Stimulated activated effector memory CD8-positive, alpha-beta T cell treated with anti-CD3 and anti-CD28 coated beads, Interleukin-12 subunit alpha, Interleukin-12 subunit beta, amount 100 ng/mL, for 72 hours (primary cell): ENCODE results near the gene WWOX.
A peak's percentile ranks its signal among the peaks of the same experiment; 100 is the strongest.

Experiments
- ATAC-seq: fragments of 150-1000 bp; cut with Tn5 transposase; 2 replicates; pipeline ENCODE4 v1.10.0; 2021
- DNase-seq, 2 donors: peaks; one replicate each; pipeline ENCODE4 v3.0.0; 2021 to 2022; ENCODE audit warnings: low spot score in 2 of 2
- H3K27ac Mint-ChIP-seq: one replicate; pipeline ENCODE4 v1.8.0; 2022; ENCODE audit warnings: mild to moderate bottlenecking, mixed read lengths
- H3K36me3 Mint-ChIP-seq: one replicate; pipeline ENCODE4 v1.8.0; 2022; ENCODE audit warnings: mild to moderate bottlenecking, mixed read lengths
- H3K4me1 Mint-ChIP-seq: one replicate; pipeline ENCODE4 v1.8.0; 2022; ENCODE audit warnings: mixed read lengths
- H3K4me3 Mint-ChIP-seq: one replicate; pipeline ENCODE4 v1.8.0; 2022; ENCODE audit warnings: mild to moderate bottlenecking, mixed read lengths
- H3K9me3 Mint-ChIP-seq: one replicate; pipeline ENCODE4 v1.8.0; 2022; ENCODE audit warnings: mixed read lengths

WWOX gene

GRCh38 chr16:78737630-78738029 is 638.2 kb downstream of the WWOX start:
- H3K27ac Mint-ChIP-seq: no peak overlapping the region
- ATAC-seq: no peak
- H3K36me3 Mint-ChIP-seq: peaks cover 9% of the 10 kb centered on the region

DNA sequence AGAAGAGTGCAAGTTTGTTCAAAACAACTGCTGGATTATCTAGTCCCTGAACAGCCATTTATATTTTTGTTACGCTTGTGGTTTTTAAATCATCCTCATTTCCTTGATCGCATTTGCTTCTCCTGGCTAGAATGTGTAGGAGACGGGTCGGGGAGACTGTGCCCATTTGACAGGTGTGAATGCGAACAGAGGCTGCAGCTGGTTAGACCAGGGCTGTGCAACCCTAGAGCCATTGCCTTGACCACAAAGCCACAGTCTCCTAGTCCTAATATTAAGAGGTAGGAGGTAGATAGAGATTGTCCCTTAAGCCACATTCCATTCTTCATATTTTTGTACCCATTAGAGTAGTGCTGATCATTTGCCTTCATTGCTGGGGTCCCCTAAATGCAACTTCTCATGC is 639.1 kb downstream of the WWOX start:
- no peak overlapping the region for H3K4me3 Mint-ChIP-seq
- H3K4me1 Mint-ChIP-seq: peaks cover 56% of the 10 kb centered on the region
- no peak for DNase-seq
- no peak overlapping the region for H3K27ac Mint-ChIP-seq
- no peak for ATAC-seq
- peaks cover 11% of the 10 kb centered on the region for H3K36me3 Mint-ChIP-seq
- H3K9me3 Mint-ChIP-seq: no peaks in the 10 kb centered on the region

More at GRCh38 chr16:78737630-78738029, 638.2 kb downstream of the WWOX start:
- Mint-ChIP-seq H3K9me3 (no peaks in the 10 kb centered on the region), H3K4me3 (no peak overlapping the region), H3K4me1 (peaks cover 46% of the 10 kb centered on the region)
- DNase-seq: no peak

- no peaks in the 10 kb centered on the region for H3K9me3 Mint-ChIP-seq
- H3K27ac Mint-ChIP-seq: no peak overlapping the region
- H3K4me3 Mint-ChIP-seq: no peak overlapping the region
- peaks cover 11% of the 10 kb centered on the region for H3K36me3 Mint-ChIP-seq
- ATAC-seq (no peak), DNase-seq (no peak)
- H3K4me1 Mint-ChIP-seq: peaks cover 56% of the 10 kb centered on the region
Observed at GRCh38 chr16:78740269-78740668, 640.8 kb downstream of the WWOX start.

GRCh38 chr16:78742501-78743283 is 643.2 kb downstream of the WWOX start:
- peaks cover 55% of the 10 kb centered on the region for H3K4me1 Mint-ChIP-seq
- peak; percentile 98 for ATAC-seq
- DNase-seq: peak; percentile 55 to 88
- no peaks in the 10 kb centered on the region for H3K9me3 Mint-ChIP-seq
- peaks cover 11% of the 10 kb centered on the region for H3K36me3 Mint-ChIP-seq
- peak overlapping the region; percentile 77 for H3K4me3 Mint-ChIP-seq
- peak overlapping the region; percentile 98 for H3K27ac Mint-ChIP-seq

GRCh38 chr16:78743556-78743955 is 644.1 kb downstream of the WWOX start:
- H3K4me3 Mint-ChIP-seq: peak overlapping the region; percentile 77
- H3K27ac Mint-ChIP-seq: peak overlapping the region; percentile 98
- peaks cover 11% of the 10 kb centered on the region for H3K36me3 Mint-ChIP-seq
- no peaks in the 10 kb centered on the region for H3K9me3 Mint-ChIP-seq
- no peak for ATAC-seq
- DNase-seq: no peak
- H3K4me1 Mint-ChIP-seq: peaks cover 59% of the 10 kb centered on the region

GRCh38 chr16:78744099-78744498 is 644.6 kb downstream of the WWOX start:
- DNase-seq (no peak), ATAC-seq (no peak)
- Mint-ChIP-seq H3K4me1 (peaks cover 64% of the 10 kb centered on the region), H3K36me3 (peaks cover 11% of the 10 kb centered on the region), H3K4me3 (peak overlapping the region; percentile 77), H3K27ac (peak overlapping the region; percentile 98), H3K9me3 (no peaks in the 10 kb centered on the region)

DNA sequence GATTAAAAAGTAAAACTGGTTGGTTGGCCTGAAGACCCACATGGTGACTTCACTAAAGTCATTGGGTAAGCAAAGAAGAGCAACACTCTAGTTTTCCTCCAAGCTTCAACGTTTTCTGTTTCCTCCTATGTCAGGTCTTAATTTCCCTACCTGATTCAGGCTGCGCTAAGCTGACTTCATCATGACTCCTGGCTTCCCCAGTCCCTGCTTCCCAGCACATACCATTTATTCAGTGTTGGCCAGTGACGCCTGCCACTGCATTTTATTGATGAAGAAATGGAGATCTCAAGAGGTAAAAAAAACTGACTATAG is 645.3 kb downstream of the WWOX start:
- H3K4me3 Mint-ChIP-seq: no peak overlapping the region
- no peaks in the 10 kb centered on the region for H3K9me3 Mint-ChIP-seq
- peaks cover 71% of the 10 kb centered on the region for H3K4me1 Mint-ChIP-seq
- no peak overlapping the region for H3K27ac Mint-ChIP-seq
- DNase-seq (no peak), ATAC-seq (no peak)
- peaks cover 11% of the 10 kb centered on the region for H3K36me3 Mint-ChIP-seq

- DNase-seq: no peak
- no peaks in the 10 kb centered on the region for H3K9me3 Mint-ChIP-seq
- ATAC-seq: no peak
- H3K4me3 Mint-ChIP-seq: no peak overlapping the region
- peaks cover 11% of the 10 kb centered on the region for H3K36me3 Mint-ChIP-seq
- H3K4me1 Mint-ChIP-seq: peaks cover 68% of the 10 kb centered on the region
- H3K27ac Mint-ChIP-seq: no peak overlapping the region
Observed at GRCh38 chr16:78745108-78746019, 645.9 kb downstream of the WWOX start.

GRCh38 chr16:78746718-78747117 is 647.3 kb downstream of the WWOX start:
- no peak for ATAC-seq
- peaks cover 5% of the 10 kb centered on the region for H3K36me3 Mint-ChIP-seq
- peaks cover 62% of the 10 kb centered on the region for H3K4me1 Mint-ChIP-seq
- DNase-seq: no peak
- H3K9me3 Mint-ChIP-seq: no peaks in the 10 kb centered on the region
- no peak overlapping the region for H3K4me3 Mint-ChIP-seq
- no peak overlapping the region for H3K27ac Mint-ChIP-seq

GRCh38 chr16:78748220-78748929 is 648.9 kb downstream of the WWOX start:
- Mint-ChIP-seq H3K4me1 (peaks cover 46% of the 10 kb centered on the region), H3K9me3 (no peaks in the 10 kb centered on the region), H3K4me3 (no peak overlapping the region), H3K27ac (no peak overlapping the region), H3K36me3 (no peaks in the 10 kb centered on the region)
- ATAC-seq: no peak
- DNase-seq: no peak

DNA sequence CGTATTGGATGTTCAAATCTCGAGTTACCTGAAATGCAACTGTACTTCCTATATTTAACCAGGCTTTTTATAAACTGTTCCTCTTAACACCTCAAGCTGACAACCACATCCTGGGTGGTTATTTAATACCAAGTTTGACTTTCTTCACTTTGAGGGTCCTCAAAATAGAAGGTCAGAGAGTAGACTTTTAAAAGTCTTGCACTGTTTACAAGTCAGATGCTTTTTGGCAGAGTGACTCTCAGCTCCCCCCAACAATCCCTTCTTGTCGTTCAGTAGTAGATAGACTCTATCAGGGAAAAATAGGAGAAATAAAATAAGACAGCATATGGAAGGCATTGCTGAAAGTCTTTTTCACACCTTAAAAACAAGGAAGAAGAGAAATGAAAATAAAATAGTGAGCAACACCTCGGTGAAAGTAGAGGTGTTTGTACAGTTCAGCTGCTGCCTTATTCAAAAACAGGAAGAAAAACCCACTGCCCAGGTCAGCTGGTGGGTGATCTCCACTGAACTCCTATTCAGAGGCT is 650.4 kb downstream of the WWOX start:
- H3K36me3 Mint-ChIP-seq: no peaks in the 10 kb centered on the region
- peak overlapping the region; percentile 13 for H3K27ac Mint-ChIP-seq
- H3K4me3 Mint-ChIP-seq: peak overlapping the region; percentile 51
- no peaks in the 10 kb centered on the region for H3K9me3 Mint-ChIP-seq
- peaks cover 38% of the 10 kb centered on the region for H3K4me1 Mint-ChIP-seq
- no peak for DNase-seq
- ATAC-seq: peak; percentile 37

GRCh38 chr16:78750611-78751010 is 651.2 kb downstream of the WWOX start:
- peak overlapping the region; percentile 37 for H3K27ac Mint-ChIP-seq
- no peaks in the 10 kb centered on the region for H3K36me3 Mint-ChIP-seq
- H3K4me3 Mint-ChIP-seq: no peak overlapping the region
- H3K4me1 Mint-ChIP-seq: peaks cover 37% of the 10 kb centered on the region
- no peaks in the 10 kb centered on the region for H3K9me3 Mint-ChIP-seq
- DNase-seq (no peak), ATAC-seq (no peak)

DNA sequence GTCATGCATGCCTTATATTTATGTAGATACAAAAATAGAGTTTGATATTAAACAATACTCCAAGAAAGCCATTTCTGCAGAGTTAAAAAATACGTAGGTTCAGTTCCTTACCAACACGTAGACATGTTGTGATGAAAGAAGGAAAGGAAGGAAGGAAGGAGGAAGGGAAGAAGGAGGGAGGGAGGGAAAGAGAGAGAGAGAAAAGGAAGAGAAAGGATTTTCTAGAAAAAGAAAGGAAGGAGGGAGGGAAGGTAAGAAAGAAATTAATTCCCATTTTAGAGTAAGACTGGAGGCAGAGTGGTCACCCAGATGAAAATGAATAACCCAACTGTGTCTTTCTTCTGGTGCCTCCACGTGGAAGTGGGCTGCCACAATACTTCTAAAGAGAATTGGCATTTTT is 652.1 kb downstream of the WWOX start:
- Mint-ChIP-seq H3K9me3 (peaks cover 3% of the 10 kb centered on the region), H3K36me3 (no peaks in the 10 kb centered on the region), H3K4me1 (peaks cover 37% of the 10 kb centered on the region), H3K4me3 (no peak overlapping the region), H3K27ac (no peak overlapping the region)
- no peak for DNase-seq
- ATAC-seq: no peak

DNA sequence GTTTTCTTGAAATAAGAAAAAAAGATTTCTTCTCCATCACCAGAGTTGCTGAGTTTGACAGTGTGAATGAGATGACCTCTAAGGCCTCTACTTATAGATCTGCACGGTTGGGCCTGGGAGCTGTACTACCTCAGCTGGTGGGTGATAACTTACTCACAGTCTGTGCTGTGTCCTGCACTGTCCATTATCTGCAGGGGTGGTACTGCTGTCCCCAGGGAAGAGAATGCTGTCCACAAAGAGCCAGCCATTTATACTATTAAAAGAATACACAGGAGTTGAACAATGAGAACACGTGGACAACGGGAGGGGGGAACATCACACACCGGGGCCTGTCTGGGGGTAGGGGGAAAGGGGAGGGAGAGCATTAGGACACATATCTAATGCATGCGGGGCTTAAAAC is 655.3 kb downstream of the WWOX start:
- Mint-ChIP-seq H3K27ac (no peak overlapping the region), H3K4me3 (no peak overlapping the region), H3K4me1 (peaks cover 18% of the 10 kb centered on the region), H3K9me3 (peaks cover 3% of the 10 kb centered on the region), H3K36me3 (no peaks in the 10 kb centered on the region)
- ATAC-seq: no peak
- DNase-seq: no peak
